ENCODE measurements around the gene SNAPIN. TPM values are rescaled to one million over a fixed set of nuclear protein-coding genes. Genes with fewer than 3 reads are reported as not detected.
"Not testable (repeated sequence)": the region's sequence is repeated elsewhere in the genome, so short reads cannot be mapped to it uniquely, and the experiment has no call there.

The SNAPIN gene
- polyA plus RNA-seq, 1 donor (not counting 4 experiments of a cell fraction or from before 2014, with no cell fraction given): 49.4 TPM

- Histone ChIP-seq H3K4me2 (ENCODE audit: control insufficient read depth, extremely low read depth, insufficient read depth, low read depth, low read length) (peak overlapping the region; percentile 98), H3K4me1 (ENCODE audit: control insufficient read depth, extremely low read depth, insufficient read depth, low read length) (peaks cover 10% of the 10 kb centered on the region), H3K27ac (ENCODE audit: control insufficient read depth, insufficient read depth, low read length) (peak overlapping the region; percentile 91), H3K9me3 (ENCODE audit: control insufficient read depth, low read depth, low read length) (no peaks in the 10 kb centered on the region), H3K9ac (ENCODE audit: control insufficient read depth, extremely low read depth, insufficient read depth, low read length) (peak overlapping the region; percentile 98), H3K4me3 (ENCODE audit: control insufficient read depth in 2 of 3, extremely low read depth in 1 of 3, insufficient read depth in 2 of 3, low read depth in 1 of 3, low read length in 3 of 3) (peak overlapping the region; percentile 94 to 100 (median 96)), H4K20me1 (ENCODE audit: control insufficient read depth, extremely low read depth, insufficient read depth, low read length) (no peaks in the 10 kb centered on the region), H2AFZ (ENCODE audit: control insufficient read depth, low read length) (peak overlapping the region; percentile 85), H3K9me1 (ENCODE audit: control insufficient read depth, extremely low read depth, insufficient read depth, low read length) (no peaks in the 10 kb centered on the region), H3K36me3 (ENCODE audit: control insufficient read depth in 2 of 2, extremely low read depth in 1 of 2, insufficient read depth in 2 of 2, low read length in 2 of 2) (peaks cover 20 to 39% of the 10 kb centered on the region in 2 experiments), H3K27me3 (ENCODE audit: control insufficient read depth, extremely low read depth, insufficient read depth, low read length) (no peaks in the 10 kb centered on the region), H3K79me2 (ENCODE audit: control insufficient read depth, insufficient read depth, low read length) (peaks cover 34% of the 10 kb centered on the region)
- FAIRE-seq: no peak
- dilution Hi-C loops (cut with MboI; ENCODE audit: extremely low pct_ligation_motif_present, low sequenced_read_pairs): no loop called here
- no peak for TF ChIP-seq CTCF (optimal IDR thresholded peaks at IDR 0.05 in 1 of 3, IDR thresholded peaks at IDR 0.05 in 1 of 3, conservative IDR thresholded peaks at IDR 0.05 in 1 of 3; ENCODE audit: extremely low read depth in 1 of 3, insufficient read depth in 2 of 3, low read length in 3 of 3)
- no peak for TF ChIP-seq EZH2 (IDR thresholded peaks at IDR 0.05; ENCODE audit: low read length)
- no peak for DNase-seq (ENCODE audit: low read depth, low spot score)
Observed at GRCh38 chr1:153670257-153670858, 11.9 kb downstream of the SNAPIN start.

- FAIRE-seq: peak; percentile 92
Observed at GRCh38 chr1:153670859-153671627, 12.5 kb downstream of the SNAPIN start, which contains the start of gene ILF2. TSS of gene ILF2 (minus strand) at chr1:153670993. CDS start at chr1:153670922, 71 bp downstream.

GRCh38 chr1:153671628-153672353 is 13.3 kb downstream of the SNAPIN start:
- H3K36me3 ChIP-seq (ENCODE audit: control insufficient read depth in 2 of 2, extremely low read depth in 1 of 2, insufficient read depth in 2 of 2, low read length in 2 of 2): peaks cover 9 to 32% of the 10 kb centered on the region in 2 experiments
- peaks cover 10% of the 10 kb centered on the region for H3K4me1 ChIP-seq (ENCODE audit: control insufficient read depth, extremely low read depth, insufficient read depth, low read length)
- DNase-seq (ENCODE audit: low read depth, low spot score); FAIRE-seq; dilution Hi-C loops (cut with MboI; ENCODE audit: extremely low pct_ligation_motif_present, low sequenced_read_pairs); H4K20me1 ChIP-seq (ENCODE audit: control insufficient read depth, extremely low read depth, insufficient read depth, low read length); H3K9me3 ChIP-seq (ENCODE audit: control insufficient read depth, low read depth, low read length); H3K9me1 ChIP-seq (ENCODE audit: control insufficient read depth, extremely low read depth, insufficient read depth, low read length); H3K27me3 ChIP-seq (ENCODE audit: control insufficient read depth, extremely low read depth, insufficient read depth, low read length): not testable (repeated sequence)
- H3K4me2 ChIP-seq (ENCODE audit: control insufficient read depth, extremely low read depth, insufficient read depth, low read depth, low read length): peak overlapping the region; percentile 90
- H3K79me2 ChIP-seq (ENCODE audit: control insufficient read depth, insufficient read depth, low read length): peaks cover 34% of the 10 kb centered on the region
- peak overlapping the region; percentile 81 for H3K27ac ChIP-seq (ENCODE audit: control insufficient read depth, insufficient read depth, low read length)
- H3K4me3 ChIP-seq (ENCODE audit: control insufficient read depth in 2 of 3, extremely low read depth in 1 of 3, insufficient read depth in 2 of 3, low read depth in 1 of 3, low read length in 3 of 3): peak overlapping the region; percentile 31 to 71 (median 60)
- peak overlapping the region; percentile 66 for H3K9ac ChIP-seq (ENCODE audit: control insufficient read depth, extremely low read depth, insufficient read depth, low read length)
- peak overlapping the region; percentile 78 for H2AFZ ChIP-seq (ENCODE audit: control insufficient read depth, low read length)

More at GRCh38 chr1:153670859-153671627, 12.5 kb downstream of the SNAPIN start, which contains the start of gene ILF2:
- Histone ChIP-seq H3K79me2 (ENCODE audit: control insufficient read depth, insufficient read depth, low read length) (peaks cover 34% of the 10 kb centered on the region), H3K27ac (ENCODE audit: control insufficient read depth, insufficient read depth, low read length) (peak within 1 kb of the TSS; percentile 91), H3K9me3 (ENCODE audit: control insufficient read depth, low read depth, low read length) (no peaks in the 10 kb centered on the region), H3K9me1 (ENCODE audit: control insufficient read depth, extremely low read depth, insufficient read depth, low read length) (no peaks in the 10 kb centered on the region), H3K4me1 (ENCODE audit: control insufficient read depth, extremely low read depth, insufficient read depth, low read length) (peaks cover 10% of the 10 kb centered on the region), H4K20me1 (ENCODE audit: control insufficient read depth, extremely low read depth, insufficient read depth, low read length) (no peaks in the 10 kb centered on the region), H3K4me2 (ENCODE audit: control insufficient read depth, extremely low read depth, insufficient read depth, low read depth, low read length) (peak within 1 kb of the TSS; percentile 98), H3K4me3 (ENCODE audit: control insufficient read depth in 2 of 3, extremely low read depth in 1 of 3, insufficient read depth in 2 of 3, low read depth in 1 of 3, low read length in 3 of 3) (peak within 1 kb of the TSS; percentile 94 to 100 (median 96)), H3K27me3 (ENCODE audit: control insufficient read depth, extremely low read depth, insufficient read depth, low read length) (no peaks in the 10 kb centered on the region), H3K36me3 (ENCODE audit: control insufficient read depth in 2 of 2, extremely low read depth in 1 of 2, insufficient read depth in 2 of 2, low read length in 2 of 2) (peaks cover 13 to 39% of the 10 kb centered on the region in 2 experiments), H2AFZ (ENCODE audit: control insufficient read depth, low read length) (peak within 1 kb of the TSS; percentile 85), H3K9ac (ENCODE audit: control insufficient read depth, extremely low read depth, insufficient read depth, low read length) (peak within 1 kb of the TSS; percentile 98)
- TF ChIP-seq CTCF (optimal IDR thresholded peaks at IDR 0.05 in 1 of 3, IDR thresholded peaks at IDR 0.05 in 1 of 3, conservative IDR thresholded peaks at IDR 0.05 in 1 of 3; ENCODE audit: extremely low read depth in 1 of 3, insufficient read depth in 2 of 3, low read length in 3 of 3): peak; percentile 9 to 37 (median 13)
- TF ChIP-seq EZH2 (IDR thresholded peaks at IDR 0.05; ENCODE audit: low read length): no peak
- peak; percentile 100 for DNase-seq (ENCODE audit: low read depth, low spot score)
- dilution Hi-C loops (cut with MboI; ENCODE audit: extremely low pct_ligation_motif_present, low sequenced_read_pairs): no loop called here

Measured in keratinocyte (primary cell).